GM19035 (cell line): ENCODE results near the gene PSMB3.

Source experiments
- ATAC-seq: cut with Tn5 transposase; IDR thresholded peaks from one replicate; pipeline ENCODE4 v1.9.1; 2021; ENCODE audit not compliant: unreplicated experiment

Gene PSMB3

GRCh38 chr17:38752308-38753070 lies at the start of gene PSMB3:
TSS of gene PSMB3 (plus strand) at chr17:38752741. CDS start at chr17:38752827, 86 bp downstream.
- peak; percentile 95 for ATAC-seq

- no peak for ATAC-seq
Measured at GRCh38 chr17:38702916-38703741, 49.4 kb upstream of the PSMB3 start.

DNA sequence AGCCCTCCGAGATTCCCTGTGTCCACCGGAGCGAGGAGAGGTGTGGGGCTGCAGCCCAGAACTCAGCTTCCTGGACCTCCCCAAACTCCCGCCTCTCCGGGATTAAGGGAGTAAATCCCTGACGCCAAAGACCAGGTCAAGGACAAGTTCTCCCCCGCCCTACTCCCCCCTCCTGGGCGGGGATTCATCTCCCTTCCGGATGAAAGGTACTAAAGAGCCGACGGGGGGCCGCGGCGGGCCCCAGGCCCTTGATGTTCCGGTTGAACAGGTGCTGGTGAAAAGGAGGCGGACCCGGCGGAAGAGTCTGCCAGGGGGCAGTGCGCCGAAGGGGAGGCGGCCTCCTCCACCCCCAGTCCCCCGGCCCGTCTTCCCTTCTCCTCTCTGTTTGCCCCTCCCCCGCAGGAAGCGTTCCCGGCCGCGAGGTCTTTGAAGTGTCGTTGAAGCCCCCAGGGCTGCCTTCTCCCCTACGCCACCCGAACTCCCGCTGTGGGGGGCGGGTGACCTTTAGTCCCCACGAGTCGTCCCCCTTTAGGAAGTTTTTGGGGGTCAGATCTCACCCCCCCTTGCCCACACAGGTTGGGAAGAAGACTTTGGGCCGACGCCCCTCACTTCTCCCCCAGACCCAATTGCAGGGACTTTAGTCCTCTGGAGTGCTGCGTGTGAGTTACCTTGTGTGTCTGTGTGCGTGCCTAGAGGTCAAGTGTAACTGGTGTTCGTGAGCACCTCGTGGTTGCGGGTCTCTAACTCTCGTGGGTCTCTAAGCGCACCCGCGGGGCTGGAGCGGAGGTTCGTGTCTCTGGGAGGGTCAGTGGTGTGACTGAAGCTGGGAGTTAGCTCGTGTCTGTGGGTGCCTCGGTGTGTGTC lies 48.6 kb upstream of the PSMB3 start:
- ATAC-seq, result no peak

DNA sequence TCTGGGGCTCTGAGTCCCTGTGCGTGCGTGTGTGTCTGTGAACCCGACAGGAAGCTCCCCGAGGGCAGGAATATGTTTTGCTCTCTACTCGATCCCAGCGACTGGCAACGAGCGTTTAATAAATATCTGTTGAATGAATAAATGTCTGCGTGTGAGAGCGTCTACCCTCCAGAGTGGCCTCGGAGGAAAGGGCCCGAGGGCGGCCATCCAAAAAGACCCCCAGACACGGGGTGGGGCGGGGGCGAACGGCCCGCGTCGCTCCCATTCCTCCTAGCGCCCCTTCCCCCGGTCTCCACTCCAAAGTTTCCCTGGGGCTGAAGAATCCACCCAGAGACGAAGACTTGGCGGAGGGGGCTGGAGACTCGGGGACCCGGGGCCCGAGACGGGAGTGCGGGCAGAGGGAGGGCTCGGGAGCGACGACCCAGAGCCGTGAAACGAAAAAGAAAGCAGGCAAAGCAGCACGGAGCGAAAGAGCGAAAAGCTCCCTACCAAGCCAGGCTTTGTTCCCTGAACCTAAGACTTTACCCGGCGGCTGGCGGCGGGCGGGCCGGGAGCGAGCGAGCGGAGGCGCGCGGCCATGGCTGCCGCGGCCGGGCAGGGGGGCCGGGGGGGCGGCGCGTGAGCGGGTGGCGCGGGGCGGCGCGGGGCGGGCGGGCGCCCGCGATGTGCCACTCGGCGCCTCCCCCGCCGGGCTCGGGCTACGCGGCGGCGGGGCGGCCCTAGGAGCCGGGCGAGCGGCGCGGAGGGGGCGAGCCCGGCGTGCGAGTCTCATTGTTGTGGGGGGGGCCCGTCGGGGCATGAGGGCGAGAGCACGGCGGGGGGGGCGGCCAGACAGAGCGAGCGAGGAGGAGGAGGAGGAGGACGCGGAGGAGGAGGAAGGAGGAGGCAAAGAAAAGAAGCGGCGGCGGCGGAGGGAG lies 47.7 kb upstream of the PSMB3 start, which contains the start of gene MLLT6:
TSS of gene MLLT6 (plus strand) at position 668 of the 917 bp plus-strand sequence. CDS start 360 bp downstream, outside the sequence.
- no peak for ATAC-seq

GRCh38 chr17:38705523-38705802 lies 47.1 kb upstream of the PSMB3 start:
- no peak for ATAC-seq

GRCh38 chr17:38705803-38706504 lies 46.6 kb upstream of the PSMB3 start:
- ATAC-seq, result no peak

- no peak for ATAC-seq
Measured at GRCh38 chr17:38706505-38707216, 45.9 kb upstream of the PSMB3 start.

DNA sequence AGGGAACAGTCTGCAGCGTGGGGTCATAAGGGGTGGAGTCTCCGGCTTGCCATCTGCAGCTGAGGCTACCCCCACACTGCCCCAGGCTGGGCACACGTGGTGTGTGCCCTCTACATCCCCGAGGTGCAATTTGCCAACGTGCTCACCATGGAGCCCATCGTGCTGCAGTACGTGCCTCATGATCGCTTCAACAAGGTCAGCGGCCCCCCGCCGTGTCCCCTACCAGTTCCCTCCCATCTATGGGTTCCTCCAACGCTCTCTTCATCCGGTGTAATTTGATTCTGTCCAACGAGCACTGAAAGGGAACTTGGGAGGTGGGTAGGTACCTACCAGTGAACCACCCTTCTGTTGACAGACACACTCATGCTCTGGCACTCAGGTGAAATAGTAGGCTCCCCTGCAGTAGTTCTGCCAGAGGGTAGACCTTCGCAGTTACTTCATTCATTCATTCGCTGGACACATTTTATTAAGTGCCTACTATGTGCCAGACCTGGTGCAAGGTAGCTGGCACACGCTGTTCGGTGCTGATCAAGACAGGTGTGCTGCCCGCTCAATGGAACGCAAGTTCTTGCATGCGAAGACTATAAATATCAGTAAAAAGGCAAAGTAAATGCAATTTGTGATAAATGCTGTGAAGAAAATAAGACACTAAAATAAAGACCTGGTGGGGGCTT lies 44.7 kb upstream of the PSMB3 start:
- no peak for ATAC-seq

DNA sequence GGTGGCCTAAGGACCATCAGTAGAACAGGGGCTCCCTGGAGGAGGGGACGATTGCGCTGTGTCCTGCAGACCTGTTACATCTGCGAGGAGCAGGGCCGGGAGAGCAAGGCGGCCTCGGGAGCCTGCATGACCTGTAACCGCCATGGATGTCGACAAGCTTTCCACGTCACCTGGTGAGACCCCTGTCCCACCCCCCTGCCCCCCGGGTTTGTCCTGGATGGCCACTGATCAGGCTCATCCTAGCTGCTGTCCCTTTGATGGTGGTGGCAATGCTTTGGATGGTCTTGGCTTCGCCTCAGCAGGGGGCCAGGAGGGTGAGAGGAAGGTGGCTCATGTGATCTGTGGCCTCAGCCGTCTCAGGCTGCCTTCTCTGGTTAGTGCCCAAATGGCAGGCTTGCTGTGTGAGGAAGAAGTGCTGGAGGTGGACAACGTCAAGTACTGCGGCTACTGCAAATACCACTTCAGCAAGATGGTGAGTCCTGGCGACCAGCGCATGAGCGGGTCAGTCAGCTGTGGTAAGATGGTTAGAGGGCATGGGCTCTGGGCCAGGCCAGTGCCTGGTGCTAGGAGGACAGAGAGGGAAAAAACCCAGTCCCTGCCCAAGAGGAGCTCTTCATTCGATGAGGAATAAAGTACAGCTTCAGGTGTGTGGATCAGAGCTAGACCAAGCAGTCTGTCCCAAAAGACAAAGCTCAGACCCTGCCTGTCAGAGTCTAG lies 43.3 kb upstream of the PSMB3 start:
- ATAC-seq, result no peak

DNA sequence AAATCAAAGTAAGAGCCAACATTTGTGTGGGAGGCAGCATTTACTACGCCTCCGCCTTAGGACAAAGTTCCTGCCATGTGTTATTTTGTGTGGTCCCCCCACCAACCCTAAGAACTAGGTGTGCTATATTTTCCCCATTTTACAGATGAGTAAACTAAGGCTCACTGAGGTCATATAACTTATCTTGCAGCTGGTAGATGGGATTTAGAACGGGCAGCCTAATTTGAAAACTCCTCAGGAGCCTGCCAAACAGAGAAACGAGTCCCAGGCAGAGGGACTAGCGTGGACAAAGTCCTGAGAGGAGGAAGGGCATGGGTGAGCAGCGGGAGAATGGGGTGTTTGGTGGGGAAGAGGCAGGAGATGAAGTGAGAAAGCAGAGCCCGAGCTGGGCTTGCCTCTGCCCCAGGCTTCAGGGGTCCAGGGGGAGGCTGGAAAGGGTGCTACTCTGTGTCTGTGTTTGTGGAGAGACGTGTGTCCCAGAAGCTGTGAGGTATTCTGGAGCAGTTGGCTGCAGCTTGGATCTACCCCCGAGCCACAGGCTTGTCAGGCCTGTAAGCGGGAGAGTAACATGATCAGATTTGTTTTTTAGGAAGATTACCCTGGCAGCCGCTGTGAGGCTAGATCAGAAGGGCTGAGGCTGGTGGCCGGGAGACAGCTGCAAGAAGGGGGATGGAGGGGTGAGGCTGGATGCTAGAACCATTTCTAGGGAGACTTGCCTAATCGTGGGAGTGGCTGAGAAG lies 42.5 kb upstream of the PSMB3 start:
- no peak for ATAC-seq

DNA sequence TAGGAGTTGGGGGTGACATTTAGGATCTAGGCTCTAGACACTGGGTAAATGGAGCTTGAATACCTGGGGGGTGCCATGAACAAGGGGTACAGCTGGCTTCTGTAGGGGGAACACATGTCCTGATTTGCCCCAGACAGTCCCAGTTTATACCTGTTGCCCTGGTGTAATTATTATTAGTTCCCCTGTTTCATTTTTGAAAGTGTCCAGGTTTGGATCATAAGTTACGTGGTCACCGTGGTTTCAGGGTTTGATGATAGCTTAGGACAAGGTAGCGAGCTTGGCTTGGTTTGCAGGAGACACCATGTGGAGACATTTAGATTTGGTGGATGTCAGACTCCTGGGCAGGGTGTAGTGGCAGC lies 42.0 kb upstream of the PSMB3 start:
- ATAC-seq, result no peak

DNA sequence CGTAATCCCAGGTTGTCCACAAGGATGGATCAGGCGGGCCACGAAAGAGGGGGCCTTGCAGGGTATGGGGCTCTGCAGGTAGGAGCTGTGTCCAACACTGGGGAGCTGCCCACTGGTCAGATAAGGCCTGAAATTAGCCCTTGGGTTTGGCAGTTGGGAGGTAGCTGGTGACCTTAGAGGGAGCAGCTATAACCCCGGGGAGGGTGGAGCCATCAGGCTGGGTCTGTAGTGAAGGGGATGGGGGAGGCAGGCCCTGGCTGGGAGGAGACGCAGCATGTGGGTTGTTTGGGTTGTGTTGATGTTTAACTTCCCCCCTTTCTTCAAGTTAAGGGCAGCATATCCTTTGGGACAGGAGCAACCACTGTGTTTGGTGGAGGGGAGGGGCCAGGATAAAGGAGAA lies 41.6 kb upstream of the PSMB3 start:
- ATAC-seq, result no peak

DNA sequence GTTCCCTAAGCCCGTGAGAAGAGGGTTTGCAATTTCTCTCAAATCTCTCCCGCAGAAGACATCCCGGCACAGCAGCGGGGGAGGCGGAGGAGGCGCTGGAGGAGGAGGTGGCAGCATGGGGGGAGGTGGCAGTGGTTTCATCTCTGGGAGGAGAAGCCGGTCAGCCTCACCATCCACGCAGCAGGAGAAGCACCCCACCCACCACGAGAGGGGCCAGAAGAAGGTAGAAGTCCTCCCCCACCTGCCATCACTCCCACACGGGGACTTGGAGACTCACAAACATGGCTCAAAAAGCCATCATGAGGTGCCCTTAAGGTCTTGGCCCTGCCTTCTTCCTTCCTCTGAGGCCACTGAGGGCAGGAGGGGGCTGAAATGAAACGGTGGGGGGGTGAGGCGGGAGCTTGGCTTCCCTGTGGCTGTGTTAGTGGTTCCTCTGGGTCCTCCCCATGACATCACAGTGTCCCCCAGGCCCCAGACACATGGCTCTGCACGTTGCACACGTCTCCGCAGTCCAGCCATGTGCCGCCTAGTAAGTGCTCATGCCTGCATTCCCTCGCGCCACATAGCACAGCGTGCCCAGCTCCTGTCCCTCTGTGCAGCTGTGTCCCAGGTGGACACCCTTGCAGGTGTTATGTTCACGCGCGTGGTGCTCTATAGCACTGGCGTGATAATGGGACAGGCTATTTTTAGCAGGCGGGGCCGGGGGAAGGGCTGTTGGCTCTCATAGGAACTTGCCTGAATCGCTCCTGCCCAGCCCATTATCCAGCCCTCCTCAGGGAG lies 40.6 kb upstream of the PSMB3 start:
- ATAC-seq, result no peak

GRCh38 chr17:38712593-38712992 lies 39.9 kb upstream of the PSMB3 start:
- ATAC-seq, result no peak

- ATAC-seq, result no peak
Measured at GRCh38 chr17:38713456-38714075, 39.0 kb upstream of the PSMB3 start.
